GM12878 (cell line): Measurements from ENCODE around the gene ITPRIPL2.

Experiments
- CBX5 ChIP-seq: sonication (generic); IDR thresholded peaks from 2 replicates; pipeline ENCODE4 v1.6.1; 2016; ENCODE audit warnings: low read depth, moderate library complexity, mild to moderate bottlenecking, inconsistent platforms
- HDGF ChIP-seq: fragments of 450-650 bp; IDR thresholded peaks from 2 replicates; pipeline ENCODE4 v1.6.1; 2016; ENCODE audit warnings: antibody characterized with exemption
- MAX ChIP-seq: IDR thresholded peaks from 2 replicates; pipeline ENCODE4 v1.6.1; 2012; ENCODE audit warnings: low read depth, low read length, improper control_type of control experiment
- MYC ChIP-seq: IDR thresholded peaks from 2 replicates; pipeline ENCODE4 v1.6.1; 2011; ENCODE audit warnings: mild to moderate bottlenecking, low read length, moderate library complexity, inconsistent platforms; ENCODE audit not compliant: insufficient read depth, insufficient replicate concordance, insufficient read length, severe bottlenecking
- POLR2A ChIP-seq: IDR thresholded peaks from 2 replicates; pipeline ENCODE4 v1.6.1; 2011; ENCODE audit warnings: low read depth, mild to moderate bottlenecking, low read length
- RFX5 ChIP-seq: IDR thresholded peaks from 2 replicates; pipeline ENCODE4 v1.6.1; 2011; ENCODE audit warnings: low read depth, low read length, improper control_type of control experiment
- SIX5 ChIP-seq: IDR thresholded peaks from 2 replicates; pipeline ENCODE4 v1.6.1; 2011; ENCODE audit warnings: mild to moderate bottlenecking, low read depth, low read length, moderate library complexity; ENCODE audit not compliant: severe bottlenecking
- SKIL ChIP-seq: fragments of 450-650 bp; IDR thresholded peaks from 2 replicates; pipeline ENCODE4 v1.6.1; 2017; ENCODE audit warnings: mild to moderate bottlenecking, low read depth, inconsistent platforms; ENCODE audit not compliant: poor library complexity, severe bottlenecking
- USF1 ChIP-seq: IDR thresholded peaks from 2 replicates; pipeline ENCODE4 v1.6.1; 2011; ENCODE audit warnings: borderline replicate concordance, low read depth, mild to moderate bottlenecking, moderate library complexity, mixed read lengths, low read length; ENCODE audit not compliant: insufficient read depth; ENCODE audit errors: extremely low read length

- no peak for TF ChIP-seq POLR2A
- no peak for TF ChIP-seq USF1
- TF ChIP-seq CBX5 = no peak
- no peak for TF ChIP-seq HDGF
- TF ChIP-seq RFX5 = no peak
- no peak for TF ChIP-seq MYC
- TF ChIP-seq SKIL = no peak
- no peak for TF ChIP-seq SIX5
- TF ChIP-seq MAX = no peak
These were observed 38.3 kb downstream of the ITPRIPL2 start for GRCh38 chr16:19152042-19152441.
